ENCODE results near the gene ADCY2.

The ADCY2 gene

DNA sequence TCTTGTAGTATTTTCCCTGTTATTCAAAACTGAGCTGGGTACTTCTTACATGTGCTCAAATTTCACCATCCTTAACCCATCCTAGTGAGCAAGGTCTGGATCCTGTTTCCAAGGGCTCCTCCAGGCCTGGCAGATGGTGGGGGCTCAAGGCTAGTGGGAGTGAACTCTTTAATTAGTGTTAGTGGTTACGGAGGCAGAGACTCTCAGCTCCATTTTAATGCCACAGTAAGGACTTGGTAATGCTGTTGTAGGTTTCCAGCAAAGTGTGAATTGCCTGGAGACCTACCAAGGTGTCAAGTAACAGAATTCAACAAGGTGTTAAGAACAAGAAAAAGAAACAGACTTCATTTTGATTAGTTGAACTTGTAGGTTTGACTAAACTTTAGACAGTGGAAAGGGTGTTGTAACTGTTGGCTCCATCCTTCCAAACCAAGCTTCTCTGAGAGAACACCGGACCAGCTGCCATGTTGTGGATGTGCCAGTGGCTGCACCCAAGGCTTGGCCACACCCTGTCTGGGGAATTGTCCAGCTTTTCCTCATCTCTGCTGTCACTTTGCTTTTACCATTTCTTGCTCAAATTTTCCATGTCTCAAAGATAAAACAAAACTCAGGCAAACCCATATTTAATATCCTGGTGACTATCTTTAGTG, 98.7 kb downstream of the ADCY2 start:
- no peak for ATAC-seq
- TF ChIP-seq ZFP30 (CRISPR knock-in tag; IDR thresholded peaks at IDR 0.05), result no peak
- TF ChIP-seq, protein P1, sequence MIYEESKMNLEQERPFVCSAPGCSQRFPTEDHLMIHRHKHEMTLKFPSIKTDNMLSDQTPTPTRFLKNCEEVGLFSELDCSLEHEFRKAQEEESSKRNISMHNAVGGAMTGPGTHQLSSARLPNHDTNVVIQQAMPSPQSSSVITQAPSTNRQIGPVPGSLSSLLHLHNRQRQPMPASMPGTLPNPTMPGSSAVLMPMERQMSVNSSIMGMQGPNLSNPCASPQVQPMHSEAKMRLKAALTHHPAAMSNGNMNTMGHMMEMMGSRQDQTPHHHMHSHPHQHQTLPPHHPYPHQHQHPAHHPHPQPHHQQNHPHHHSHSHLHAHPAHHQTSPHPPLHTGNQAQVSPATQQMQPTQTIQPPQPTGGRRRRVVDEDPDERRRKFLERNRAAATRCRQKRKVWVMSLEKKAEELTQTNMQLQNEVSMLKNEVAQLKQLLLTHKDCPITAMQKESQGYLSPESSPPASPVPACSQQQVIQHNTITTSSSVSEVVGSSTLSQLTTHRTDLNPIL (CRISPR knock-in tag; IDR thresholded peaks at IDR 0.05; ENCODE audit: low read depth), result no peak
- no peak for TF ChIP-seq TOX (CRISPR knock-in tag; IDR thresholded peaks at IDR 0.05; ENCODE audit: borderline replicate concordance)
- TF ChIP-seq ZC3H10 (CRISPR knock-in tag; IDR thresholded peaks at IDR 0.05), result no peak
- no peak for TF ChIP-seq ZFP3 (CRISPR knock-in tag; IDR thresholded peaks at IDR 0.05)
- no peak for TF ChIP-seq ZNF70 (CRISPR knock-in tag; IDR thresholded peaks at IDR 0.05)
- no peak for TF ChIP-seq OSR1 (CRISPR knock-in tag; IDR thresholded peaks at IDR 0.05)
- TF ChIP-seq BACH2 (CRISPR knock-in tag; IDR thresholded peaks at IDR 0.05; ENCODE audit: borderline replicate concordance), result no peak
- TF ChIP-seq RARB (CRISPR knock-in tag; IDR thresholded peaks at IDR 0.05), result no peak

DNA sequence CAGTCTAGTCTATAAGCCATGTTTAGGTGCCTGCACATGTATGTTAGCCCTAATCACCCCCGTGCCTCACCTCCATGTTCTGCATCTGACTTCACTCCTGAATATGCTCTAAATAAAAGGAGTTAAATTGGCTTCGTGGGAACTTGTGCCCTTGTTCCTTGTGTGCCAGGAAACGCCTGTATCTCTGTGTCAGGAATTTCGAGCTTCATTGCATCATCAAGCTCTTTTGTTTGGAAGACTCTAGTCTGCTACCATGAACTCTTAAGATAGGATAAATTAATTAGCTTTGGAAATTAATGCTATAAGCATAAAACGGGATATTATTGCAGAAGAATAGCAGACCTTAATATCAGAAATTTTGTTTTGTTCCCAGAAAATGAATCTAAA, 99.2 kb downstream of the ADCY2 start:
- ATAC-seq, result no peak
- TF ChIP-seq ZFP3 (CRISPR knock-in tag; IDR thresholded peaks at IDR 0.05), result no peak
- no peak for TF ChIP-seq SNAI2 (CRISPR knock-in tag; IDR thresholded peaks at IDR 0.05)
- no peak for TF ChIP-seq ZNF8 (CRISPR knock-in tag; IDR thresholded peaks at IDR 0.05)
- TF ChIP-seq ZNF70 (CRISPR knock-in tag; IDR thresholded peaks at IDR 0.05), result no peak
- no peak for TF ChIP-seq ESRRG (CRISPR knock-in tag; IDR thresholded peaks at IDR 0.05)
- TF ChIP-seq ARNTL (CRISPR knock-in tag; IDR thresholded peaks at IDR 0.05; ENCODE audit: borderline replicate concordance, low read depth), result no peak

DNA sequence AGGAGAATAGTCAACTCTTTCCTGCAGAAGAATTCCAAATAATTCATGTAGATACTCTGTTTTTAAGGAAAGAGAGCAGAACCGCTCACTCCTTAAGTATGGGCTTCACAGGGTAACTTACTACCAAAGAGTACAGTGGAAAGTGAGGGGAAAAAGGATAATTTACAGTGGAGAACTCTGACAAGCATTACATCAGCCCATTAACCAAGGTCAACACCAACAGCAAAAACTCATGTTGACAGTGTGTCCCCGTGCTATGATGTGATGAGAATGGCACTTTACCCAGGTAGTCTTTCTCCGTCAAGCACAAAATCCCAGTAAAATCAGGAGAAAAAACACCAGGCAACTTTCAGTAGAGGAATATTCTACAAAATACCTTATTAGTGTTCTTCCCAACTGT, 104.3 kb downstream of the ADCY2 start:
- ATAC-seq, result no peak
- TF ChIP-seq ZNF565 (CRISPR knock-in tag; conservative IDR thresholded peaks at IDR 0.05; ENCODE audit: low read depth) (no peak), ZFP30 (CRISPR knock-in tag; IDR thresholded peaks at IDR 0.05) (no peak), ZFP3 (CRISPR knock-in tag; IDR thresholded peaks at IDR 0.05) (no peak), BACH2 (CRISPR knock-in tag; IDR thresholded peaks at IDR 0.05; ENCODE audit: borderline replicate concordance) (no peak), PPARA (CRISPR knock-in tag; IDR thresholded peaks at IDR 0.05; ENCODE audit: borderline replicate concordance) (no peak), CSDC2 (CRISPR knock-in tag; IDR thresholded peaks at IDR 0.05) (no peak), ESRRG (CRISPR knock-in tag; IDR thresholded peaks at IDR 0.05) (no peak), ZNF70 (CRISPR knock-in tag; IDR thresholded peaks at IDR 0.05) (no peak), TCF4 (CRISPR knock-in tag; IDR thresholded peaks at IDR 0.05; ENCODE audit: borderline replicate concordance) (no peak), ARNTL (CRISPR knock-in tag; IDR thresholded peaks at IDR 0.05; ENCODE audit: borderline replicate concordance, low read depth) (no peak), RARB (CRISPR knock-in tag; IDR thresholded peaks at IDR 0.05) (no peak)
- TF ChIP-seq, protein P2, sequence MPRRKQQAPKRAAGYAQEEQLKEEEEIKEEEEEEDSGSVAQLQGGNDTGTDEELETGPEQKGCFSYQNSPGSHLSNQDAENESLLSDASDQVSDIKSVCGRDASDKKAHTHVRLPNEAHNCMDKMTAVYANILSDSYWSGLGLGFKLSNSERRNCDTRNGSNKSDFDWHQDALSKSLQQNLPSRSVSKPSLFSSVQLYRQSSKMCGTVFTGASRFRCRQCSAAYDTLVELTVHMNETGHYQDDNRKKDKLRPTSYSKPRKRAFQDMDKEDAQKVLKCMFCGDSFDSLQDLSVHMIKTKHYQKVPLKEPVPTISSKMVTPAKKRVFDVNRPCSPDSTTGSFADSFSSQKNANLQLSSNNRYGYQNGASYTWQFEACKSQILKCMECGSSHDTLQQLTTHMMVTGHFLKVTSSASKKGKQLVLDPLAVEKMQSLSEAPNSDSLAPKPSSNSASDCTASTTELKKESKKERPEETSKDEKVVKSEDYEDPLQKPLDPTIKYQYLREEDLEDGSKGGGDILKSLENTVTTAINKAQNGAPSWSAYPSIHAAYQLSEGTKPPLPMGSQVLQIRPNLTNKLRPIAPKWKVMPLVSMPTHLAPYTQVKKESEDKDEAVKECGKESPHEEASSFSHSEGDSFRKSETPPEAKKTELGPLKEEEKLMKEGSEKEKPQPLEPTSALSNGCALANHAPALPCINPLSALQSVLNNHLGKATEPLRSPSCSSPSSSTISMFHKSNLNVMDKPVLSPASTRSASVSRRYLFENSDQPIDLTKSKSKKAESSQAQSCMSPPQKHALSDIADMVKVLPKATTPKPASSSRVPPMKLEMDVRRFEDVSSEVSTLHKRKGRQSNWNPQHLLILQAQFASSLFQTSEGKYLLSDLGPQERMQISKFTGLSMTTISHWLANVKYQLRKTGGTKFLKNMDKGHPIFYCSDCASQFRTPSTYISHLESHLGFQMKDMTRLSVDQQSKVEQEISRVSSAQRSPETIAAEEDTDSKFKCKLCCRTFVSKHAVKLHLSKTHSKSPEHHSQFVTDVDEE (CRISPR knock-in tag; IDR thresholded peaks at IDR 0.05), result no peak
- TF ChIP-seq, protein P3, sequence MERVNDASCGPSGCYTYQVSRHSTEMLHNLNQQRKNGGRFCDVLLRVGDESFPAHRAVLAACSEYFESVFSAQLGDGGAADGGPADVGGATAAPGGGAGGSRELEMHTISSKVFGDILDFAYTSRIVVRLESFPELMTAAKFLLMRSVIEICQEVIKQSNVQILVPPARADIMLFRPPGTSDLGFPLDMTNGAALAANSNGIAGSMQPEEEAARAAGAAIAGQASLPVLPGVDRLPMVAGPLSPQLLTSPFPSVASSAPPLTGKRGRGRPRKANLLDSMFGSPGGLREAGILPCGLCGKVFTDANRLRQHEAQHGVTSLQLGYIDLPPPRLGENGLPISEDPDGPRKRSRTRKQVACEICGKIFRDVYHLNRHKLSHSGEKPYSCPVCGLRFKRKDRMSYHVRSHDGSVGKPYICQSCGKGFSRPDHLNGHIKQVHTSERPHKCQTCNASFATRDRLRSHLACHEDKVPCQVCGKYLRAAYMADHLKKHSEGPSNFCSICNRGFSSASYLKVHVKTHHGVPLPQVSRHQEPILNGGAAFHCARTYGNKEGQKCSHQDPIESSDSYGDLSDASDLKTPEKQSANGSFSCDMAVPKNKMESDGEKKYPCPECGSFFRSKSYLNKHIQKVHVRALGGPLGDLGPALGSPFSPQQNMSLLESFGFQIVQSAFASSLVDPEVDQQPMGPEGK (CRISPR knock-in tag; IDR thresholded peaks at IDR 0.05; ENCODE audit: borderline replicate concordance), result no peak
- TF ChIP-seq, protein P1 (CRISPR knock-in tag; IDR thresholded peaks at IDR 0.05; ENCODE audit: low read depth), result no peak
- TF ChIP-seq, protein P4, sequence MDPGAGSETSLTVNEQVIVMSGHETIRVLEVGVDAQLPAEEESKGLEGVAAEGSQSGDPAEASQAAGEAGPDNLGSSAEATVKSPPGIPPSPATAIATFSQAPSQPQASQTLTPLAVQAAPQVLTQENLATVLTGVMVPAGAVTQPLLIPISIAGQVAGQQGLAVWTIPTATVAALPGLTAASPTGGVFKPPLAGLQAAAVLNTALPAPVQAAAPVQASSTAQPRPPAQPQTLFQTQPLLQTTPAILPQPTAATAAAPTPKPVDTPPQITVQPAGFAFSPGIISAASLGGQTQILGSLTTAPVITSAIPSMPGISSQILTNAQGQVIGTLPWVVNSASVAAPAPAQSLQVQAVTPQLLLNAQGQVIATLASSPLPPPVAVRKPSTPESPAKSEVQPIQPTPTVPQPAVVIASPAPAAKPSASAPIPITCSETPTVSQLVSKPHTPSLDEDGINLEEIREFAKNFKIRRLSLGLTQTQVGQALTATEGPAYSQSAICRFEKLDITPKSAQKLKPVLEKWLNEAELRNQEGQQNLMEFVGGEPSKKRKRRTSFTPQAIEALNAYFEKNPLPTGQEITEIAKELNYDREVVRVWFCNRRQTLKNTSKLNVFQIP (CRISPR knock-in tag; IDR thresholded peaks at IDR 0.05; ENCODE audit: borderline replicate concordance, low read depth), result no peak
- TF ChIP-seq, protein P5, sequence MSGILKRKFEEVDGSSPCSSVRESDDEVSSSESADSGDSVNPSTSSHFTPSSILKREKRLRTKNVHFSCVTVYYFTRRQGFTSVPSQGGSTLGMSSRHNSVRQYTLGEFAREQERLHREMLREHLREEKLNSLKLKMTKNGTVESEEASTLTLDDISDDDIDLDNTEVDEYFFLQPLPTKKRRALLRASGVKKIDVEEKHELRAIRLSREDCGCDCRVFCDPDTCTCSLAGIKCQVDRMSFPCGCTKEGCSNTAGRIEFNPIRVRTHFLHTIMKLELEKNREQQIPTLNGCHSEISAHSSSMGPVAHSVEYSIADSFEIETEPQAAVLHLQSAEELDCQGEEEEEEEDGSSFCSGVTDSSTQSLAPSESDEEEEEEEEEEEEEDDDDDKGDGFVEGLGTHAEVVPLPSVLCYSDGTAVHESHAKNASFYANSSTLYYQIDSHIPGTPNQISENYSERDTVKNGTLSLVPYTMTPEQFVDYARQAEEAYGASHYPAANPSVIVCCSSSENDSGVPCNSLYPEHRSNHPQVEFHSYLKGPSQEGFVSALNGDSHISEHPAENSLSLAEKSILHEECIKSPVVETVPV (CRISPR knock-in tag; IDR thresholded peaks at IDR 0.05), result no peak

All from SK-N-SH treated with all-trans-retinoic acid at 6 μM for 48 hours (cell line).